Subcutaneous adipose tissue (tissue), 4 donors: ENCODE measurements around the gene OR2A12. TPM values are rescaled to one million over a fixed set of nuclear protein-coding genes. Genes with fewer than 3 reads are reported as not detected.

Experiments used
- CTCF ChIP-seq: fragments of 450-650 bp; IDR thresholded peaks from one replicate; pipeline ENCODE4 v1.5.1; 2016; ENCODE audit warnings: low read depth, mild to moderate bottlenecking, control low read depth, antibody characterized with exemption, moderate library complexity
- total RNA-seq, 4 donors: library from RNA; depleted of rRNA; stranded (reverse); fragments of >200 nt; gene quantifications; one replicate each; pipeline ENCODE4 v1.1.0, GENCODE V29; 2016

OR2A12 gene
- not detected for total RNA-seq

GRCh38 chr7:144085978-144086377 lies at the start of gene OR2A12:
Gene OR2A12, plus strand, starts transcription at chr7:144086278. Its CDS starts 8,830 bp downstream, at chr7:144095108.
- no peak for TF ChIP-seq CTCF

GRCh38 chr7:144036302-144036885 lies 49.7 kb upstream of the OR2A12 start:
- TF ChIP-seq CTCF, result no peak

- TF ChIP-seq CTCF, result no peak
These were observed 48.6 kb upstream of the OR2A12 start for GRCh38 chr7:144037414-144038035.

GRCh38 chr7:144038887-144039286 lies 47.2 kb upstream of the OR2A12 start:
- TF ChIP-seq CTCF, result no peak

GRCh38 chr7:144048648-144049047 lies 37.4 kb upstream of the OR2A12 start, which contains the start of gene OR2A5:
Gene OR2A5, plus strand, starts transcription at chr7:144048948. Its CDS starts 1,454 bp downstream, at chr7:144050402.
- TF ChIP-seq CTCF, result no peak

- no peak for TF ChIP-seq CTCF
These were observed 36.6 kb upstream of the OR2A12 start for GRCh38 chr7:144049491-144049890.

- TF ChIP-seq CTCF, result no peak
These were observed 36.0 kb upstream of the OR2A12 start for GRCh38 chr7:144050093-144050492.
